Stimulated activated CD4-positive, alpha-beta T cell treated with anti-CD3 and anti-CD28 coated beads, TNF-alpha, amount 100 ng/mL, for 1 hour (primary cell): ENCODE data around the gene SORBS1.

Source experiments
- DNase-seq, 3 donors: peaks; one replicate each; pipeline ENCODE4 v3.0.0-alpha.2; 2020; ENCODE audit warnings: low read depth in 3 of 3, low spot score in 1 of 3

SORBS1 gene

GRCh38 chr10:95277614-95278013, 283.6 kb downstream of the SORBS1 start:
- DNase-seq = no peak

- no peak for DNase-seq
Observed at GRCh38 chr10:95277201-95277570, 284.0 kb downstream of the SORBS1 start.

GRCh38 chr10:95276367-95277200, 284.6 kb downstream of the SORBS1 start:
- DNase-seq = no peak

DNA sequence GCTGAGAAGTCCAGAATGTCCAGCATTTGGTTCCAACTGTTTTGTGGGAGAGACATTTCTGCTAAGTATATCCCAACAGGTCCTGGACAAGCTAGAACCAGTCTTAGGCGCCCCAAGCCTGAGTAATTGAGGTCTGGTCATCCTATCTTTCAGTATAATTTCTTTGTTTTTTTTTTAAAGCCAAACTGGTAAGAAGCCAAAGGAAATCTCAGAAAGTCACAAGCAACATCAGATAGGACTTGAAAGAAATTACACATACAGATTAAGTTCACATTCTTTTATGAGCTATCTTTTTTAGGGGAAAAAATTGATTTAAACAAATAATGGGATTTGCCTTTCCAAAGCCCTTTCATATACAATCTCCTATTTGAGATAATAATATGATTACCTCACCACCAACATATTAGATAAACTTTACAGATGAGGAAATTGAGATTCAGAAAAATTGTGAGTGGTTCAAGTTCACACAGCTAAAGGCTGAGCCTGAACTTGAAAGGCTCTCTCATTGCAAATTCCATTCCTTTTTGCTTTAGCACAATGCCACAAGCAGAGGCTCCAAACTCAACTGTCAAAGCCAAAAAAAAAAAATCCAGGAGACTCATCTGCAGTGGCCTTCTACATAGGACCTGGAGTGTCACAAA, 285.3 kb downstream of the SORBS1 start:
- no peak for DNase-seq

GRCh38 chr10:95273393-95274312, 287.5 kb downstream of the SORBS1 start:
- DNase-seq = no peak

GRCh38 chr10:95268438-95268837, 292.7 kb downstream of the SORBS1 start:
- no peak for DNase-seq

DNA sequence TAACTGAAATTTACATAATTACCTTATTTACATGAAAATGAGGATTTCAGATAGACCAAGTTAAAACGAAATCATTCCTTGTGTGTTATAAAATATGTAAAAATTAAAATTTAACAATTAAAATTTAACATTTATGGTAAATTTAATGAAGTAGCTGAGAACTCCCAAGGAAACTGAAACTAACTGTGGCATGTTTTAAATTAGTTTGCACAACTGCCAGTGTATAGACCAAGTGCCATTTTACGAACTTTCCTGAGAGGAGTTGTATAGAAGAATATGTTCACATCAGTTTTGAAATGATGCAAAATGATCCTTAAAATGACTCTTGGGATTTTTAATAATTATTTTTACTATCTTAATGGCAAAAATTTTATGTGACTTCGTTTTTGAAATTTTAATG, 293.9 kb downstream of the SORBS1 start:
- DNase-seq = no peak

DNA sequence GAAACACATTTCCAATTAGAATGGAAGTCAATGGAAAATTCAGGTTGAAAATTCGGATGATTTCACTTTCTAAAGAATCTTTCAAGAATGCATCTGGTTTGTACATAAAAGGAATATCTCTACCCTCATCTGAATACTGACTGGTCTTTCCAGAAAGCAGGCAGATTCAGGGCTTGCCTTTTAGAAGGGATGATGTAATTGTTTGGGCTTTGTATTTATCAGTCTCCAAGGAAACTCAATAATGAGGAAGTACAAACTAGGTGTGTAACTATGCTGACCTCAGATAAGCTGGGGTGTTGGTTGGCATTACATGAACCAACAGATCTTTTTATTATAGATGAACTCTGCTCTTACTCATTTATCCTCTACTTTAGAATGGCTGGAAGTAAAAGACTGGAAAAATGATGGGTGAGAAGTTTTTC, 294.5 kb downstream of the SORBS1 start:
- no peak for DNase-seq

DNA sequence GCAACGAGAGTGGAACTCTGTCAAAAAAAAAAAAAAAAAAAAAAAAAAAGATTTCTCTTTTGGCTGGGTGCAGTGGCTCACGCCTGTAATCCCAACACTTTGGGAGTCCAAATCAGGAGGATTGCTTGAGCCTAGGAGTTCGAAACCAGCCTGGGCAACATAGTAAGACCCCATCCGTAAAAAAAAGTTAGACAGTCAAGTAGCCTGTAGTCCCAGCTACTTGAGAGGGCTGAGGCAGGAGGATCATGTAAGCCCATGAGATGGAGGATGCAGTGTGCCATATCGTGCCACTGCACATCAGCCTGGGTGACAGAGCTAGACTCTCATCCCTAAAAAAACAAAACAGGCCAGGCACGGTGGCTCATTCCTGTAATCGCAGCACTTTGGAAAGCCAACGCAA, 295.6 kb downstream of the SORBS1 start:
- DNase-seq = no peak

DNA sequence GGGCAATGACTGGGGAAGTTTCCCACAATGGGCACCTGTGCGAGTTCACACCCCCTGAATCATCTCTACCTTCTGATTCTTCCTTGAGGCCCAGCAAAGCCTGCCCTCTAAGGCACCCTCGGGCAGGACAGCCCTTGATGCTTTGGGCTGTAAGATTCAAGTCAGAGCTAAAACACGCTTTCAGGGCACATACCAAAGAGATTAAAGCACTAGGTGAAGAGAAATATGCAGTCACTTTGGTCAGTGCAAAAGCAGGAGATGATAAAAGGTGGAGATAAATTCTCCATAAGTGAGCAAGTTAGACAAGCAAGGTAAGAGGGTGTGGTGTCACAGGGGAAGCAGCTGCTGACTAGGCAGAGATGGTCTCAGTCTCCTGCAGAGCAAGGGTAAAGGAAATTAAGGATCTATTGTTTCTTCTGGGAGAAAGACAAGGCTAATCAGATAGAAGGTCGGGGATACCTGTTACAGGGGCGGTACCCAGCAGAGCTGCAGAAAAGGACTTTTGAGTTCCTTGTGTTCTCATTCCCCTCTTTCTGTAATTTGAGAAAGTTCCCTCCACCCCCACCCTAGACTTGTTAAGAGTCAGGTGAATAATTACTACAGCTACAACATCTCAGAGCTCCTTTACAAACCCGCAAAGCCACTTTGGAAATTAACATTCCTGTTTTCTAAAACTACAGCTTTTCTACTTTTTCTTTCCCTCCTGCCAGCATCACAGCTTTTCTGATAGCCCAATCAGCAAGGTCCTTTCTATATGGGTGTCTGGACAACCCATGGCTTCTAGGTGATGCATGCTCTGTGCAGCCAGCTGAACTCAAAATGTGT, 296.7 kb downstream of the SORBS1 start:
- no peak for DNase-seq

DNA sequence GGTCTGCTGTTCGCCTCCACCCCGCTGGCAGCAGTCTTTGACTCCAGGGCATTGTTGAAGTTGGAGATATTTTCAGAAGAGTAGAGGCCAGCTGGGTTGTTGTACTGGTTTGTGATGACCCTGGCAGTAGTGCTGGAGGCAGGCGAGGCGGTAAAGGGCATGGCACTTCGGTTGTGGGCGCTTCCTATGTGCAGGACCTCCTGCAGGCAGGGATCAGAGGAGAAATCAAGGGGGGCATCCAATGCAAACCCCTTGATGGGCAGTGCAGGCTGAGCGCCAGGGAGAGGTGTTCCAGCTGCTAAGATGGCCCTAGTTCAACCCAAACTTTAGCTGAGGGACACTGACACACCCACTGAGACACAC, 297.3 kb downstream of the SORBS1 start:
- no peak for DNase-seq

- no peak for DNase-seq
Observed at GRCh38 chr10:95262763-95263518, 298.2 kb downstream of the SORBS1 start.

DNA sequence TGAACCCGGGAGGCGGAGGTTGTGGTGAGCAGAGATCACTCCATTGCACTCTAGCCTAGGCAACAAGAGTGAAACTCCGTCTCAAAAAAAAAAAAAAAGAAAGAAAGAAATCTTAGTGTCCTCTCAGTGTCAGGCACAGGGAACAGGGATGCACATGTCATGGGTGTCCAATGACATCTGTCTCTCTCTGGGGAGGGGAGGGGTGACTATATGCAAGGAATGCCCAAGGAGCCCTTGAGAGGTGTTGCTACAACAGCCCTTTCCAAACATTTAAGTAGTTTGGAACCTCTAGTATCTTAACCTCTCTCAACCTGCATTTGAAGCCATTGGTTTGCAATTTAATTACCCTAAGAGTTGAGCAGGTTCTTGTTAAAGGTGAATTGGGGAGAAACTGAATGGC, 299.2 kb downstream of the SORBS1 start:
- no peak for DNase-seq
